ENCODE measurements around the gene PXN. TPM values are rescaled to one million over a fixed set of nuclear protein-coding genes. Genes with fewer than 3 reads are reported as not detected.

Gene PXN
- total and polyA plus RNA-seq, 10 of the 15 experiments (the other 5 are each of a cell fraction or from before 2014, with no cell fraction given): 1.0 to 32.0 (median 11.5) TPM

DNA sequence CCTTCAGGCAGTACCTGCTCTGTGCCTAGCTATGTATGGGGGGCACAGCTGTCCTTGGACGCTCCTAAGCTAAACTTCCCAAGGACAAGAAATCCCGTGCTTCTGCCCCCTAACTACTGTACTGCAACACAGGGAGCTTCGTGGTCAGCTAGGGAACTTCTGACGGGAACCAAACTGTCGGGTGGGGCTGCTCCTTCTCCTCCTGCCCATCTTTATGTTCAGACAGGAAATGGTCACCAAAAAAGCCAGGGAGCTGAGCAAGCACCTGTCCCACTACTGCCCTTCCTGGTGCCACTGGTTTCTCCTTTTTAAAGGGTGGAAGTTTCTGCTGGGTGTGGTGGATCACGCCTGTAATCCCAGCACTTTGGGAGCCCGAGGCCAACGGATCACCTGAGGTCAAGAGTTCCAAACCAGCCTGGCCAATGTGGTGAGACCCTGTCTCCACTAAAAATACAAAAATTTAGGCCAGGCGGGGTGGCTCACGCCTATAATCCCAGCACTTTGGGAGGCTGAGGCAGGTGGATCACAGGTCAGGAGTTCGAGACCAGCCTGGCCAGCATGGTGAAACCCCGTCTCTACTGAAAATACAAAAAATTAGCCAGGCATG is 26.6 kb downstream of the PXN start:
- FAIRE-seq (no peak), ATAC-seq (no peak), DNase-seq (ENCODE audit: low read depth, low spot score) (no peak)
- in situ Hi-C loops (cut with MboI): no loop called here
- Histone ChIP-seq H3K4me2 (ENCODE audit: control insufficient read depth, insufficient read depth) (no peak overlapping the region), H3K4me1 (ENCODE audit: control insufficient read depth, insufficient read depth, low read length) (no peaks in the 10 kb centered on the region), H2AFZ (ENCODE audit: control insufficient read depth, low read depth, low read length) (no peak overlapping the region), H3K9me3 (replicated peaks; ENCODE audit: control insufficient read depth, insufficient read depth, low read length) (no peaks in the 10 kb centered on the region), H3K9ac (ENCODE audit: control insufficient read depth, insufficient read depth, low read length) (no peak overlapping the region), H3K4me3 (no peak overlapping the region), H4K20me1 (ENCODE audit: control insufficient read depth, insufficient read depth) (no peaks in the 10 kb centered on the region), H3K79me2 (ENCODE audit: control insufficient read depth, insufficient read depth, low read length) (no peaks in the 10 kb centered on the region), H3K27me3 (replicated peaks in 1 of 2; ENCODE audit: control insufficient read depth in 2 of 2, insufficient read depth in 2 of 2, low read length in 1 of 2) (no peaks in the 10 kb centered on the region; a peak in 1 of 4 replicates), H3K27ac (ENCODE audit: control insufficient read depth, insufficient read depth) (no peak overlapping the region), H3K36me3 (ENCODE audit: control insufficient read depth in 2 of 2, insufficient read depth in 2 of 2, low read length in 1 of 2) (no peaks in the 10 kb centered on the region)
- ChIA-PET RAD21 (ENCODE audit: unreplicated experiment) (interaction anchor here (3.1 kb wide), 1 partner anchor 11 kb away, joined by 18 read pairs; no protein-coding TSS in a partner anchor), SMC1A (ENCODE audit: uncharacterized antibody, unreplicated experiment) (interaction anchor here (5.5 kb wide), 1 partner anchor 12 kb away, joined by 28 read pairs; no protein-coding TSS in a partner anchor), CTCF (interaction anchor here (0.6 to 6.3 kb wide), 3 partner anchors 10 to 553 kb away, joined by 3 to 55 read pairs (median 47); partner anchors contain the start of gene PXN), POLR2A (interaction anchor here (0.7 to 1.7 kb wide), 3 partner anchors 9 to 11 kb away, joined by 3 to 5 read pairs (median 5); no protein-coding TSS in a partner anchor)
- intact Hi-C loops (cut with micrococcal nuclease; ENCODE audit: unreplicated experiment): no loop called here
- BruUV-seq (replicated peaks): no TSS peak
- 32% methylated on average over 12 of the region's 12 CpGs for WGBS (ENCODE audit: insufficient coverage, insufficient replicate concordance, low lambda C conversion rate, missing lambda C conversion rate)
- TF ChIP-seq BACH1 (IDR thresholded peaks at IDR 0.05; ENCODE audit: borderline replicate concordance) (no peak), PRDM15 (CRISPR knock-in tag; IDR thresholded peaks at IDR 0.05) (no peak), PAX5 (IDR thresholded peaks at IDR 0.05; ENCODE audit: borderline replicate concordance, low read depth, low read length) (no peak), SRF (IDR thresholded peaks at IDR 0.05; ENCODE audit: low read depth in 2 of 2, low read length in 2 of 2) (no peak), FOXM1 (IDR thresholded peaks at IDR 0.05; ENCODE audit: low read depth, low read length) (no peak), SIN3A (IDR thresholded peaks at IDR 0.05; ENCODE audit: low read depth, low read length) (no peak), RUNX3 (IDR thresholded peaks at IDR 0.05; ENCODE audit: low read length) (no peak), POU2F2 (IDR thresholded peaks at IDR 0.05; ENCODE audit: borderline replicate concordance, low read depth, low read length) (no peak), CEBPB (IDR thresholded peaks at IDR 0.05; ENCODE audit: borderline replicate concordance in 1 of 2, low read depth in 2 of 2, low read length in 2 of 2) (no peak), EED (IDR thresholded peaks at IDR 0.05; ENCODE audit: low read depth) (no peak), REST (IDR thresholded peaks at IDR 0.05; ENCODE audit: low read depth, low read length) (no peak), RB1 (IDR thresholded peaks at IDR 0.05; ENCODE audit: borderline replicate concordance) (no peak)
- TF ChIP-seq, protein P1, sequence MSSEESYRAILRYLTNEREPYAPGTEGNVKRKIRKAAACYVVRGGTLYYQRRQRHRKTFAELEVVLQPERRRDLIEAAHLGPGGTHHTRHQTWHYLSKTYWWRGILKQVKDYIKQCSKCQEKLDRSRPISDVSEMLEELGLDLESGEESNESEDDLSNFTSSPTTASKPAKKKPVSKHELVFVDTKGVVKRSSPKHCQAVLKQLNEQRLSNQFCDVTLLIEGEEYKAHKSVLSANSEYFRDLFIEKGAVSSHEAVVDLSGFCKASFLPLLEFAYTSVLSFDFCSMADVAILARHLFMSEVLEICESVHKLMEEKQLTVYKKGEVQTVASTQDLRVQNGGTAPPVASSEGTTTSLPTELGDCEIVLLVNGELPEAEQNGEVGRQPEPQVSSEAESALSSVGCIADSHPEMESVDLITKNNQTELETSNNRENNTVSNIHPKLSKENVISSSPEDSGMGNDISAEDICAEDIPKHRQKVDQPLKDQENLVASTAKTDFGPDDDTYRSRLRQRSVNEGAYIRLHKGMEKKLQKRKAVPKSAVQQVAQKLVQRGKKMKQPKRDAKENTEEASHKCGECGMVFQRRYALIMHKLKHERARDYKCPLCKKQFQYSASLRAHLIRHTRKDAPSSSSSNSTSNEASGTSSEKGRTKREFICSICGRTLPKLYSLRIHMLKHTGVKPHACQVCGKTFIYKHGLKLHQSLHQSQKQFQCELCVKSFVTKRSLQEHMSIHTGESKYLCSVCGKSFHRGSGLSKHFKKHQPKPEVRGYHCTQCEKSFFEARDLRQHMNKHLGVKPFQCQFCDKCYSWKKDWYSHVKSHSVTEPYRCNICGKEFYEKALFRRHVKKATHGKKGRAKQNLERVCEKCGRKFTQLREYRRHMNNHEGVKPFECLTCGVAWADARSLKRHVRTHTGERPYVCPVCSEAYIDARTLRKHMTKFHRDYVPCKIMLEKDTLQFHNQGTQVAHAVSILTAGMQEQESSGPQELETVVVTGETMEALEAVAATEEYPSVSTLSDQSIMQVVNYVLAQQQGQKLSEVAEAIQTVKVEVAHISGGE (CRISPR knock-in tag; IDR thresholded peaks at IDR 0.05): no peak
